G401.6 (cell line): Measurements from ENCODE around the gene LRP5.

Experiments
- FAIRE-seq: peaks from 2 replicates; lab custom pipeline; 2012; peaks lifted over from hg19 to GRCh38; lab: Jason Lieb, UNC

LRP5 gene

DNA sequence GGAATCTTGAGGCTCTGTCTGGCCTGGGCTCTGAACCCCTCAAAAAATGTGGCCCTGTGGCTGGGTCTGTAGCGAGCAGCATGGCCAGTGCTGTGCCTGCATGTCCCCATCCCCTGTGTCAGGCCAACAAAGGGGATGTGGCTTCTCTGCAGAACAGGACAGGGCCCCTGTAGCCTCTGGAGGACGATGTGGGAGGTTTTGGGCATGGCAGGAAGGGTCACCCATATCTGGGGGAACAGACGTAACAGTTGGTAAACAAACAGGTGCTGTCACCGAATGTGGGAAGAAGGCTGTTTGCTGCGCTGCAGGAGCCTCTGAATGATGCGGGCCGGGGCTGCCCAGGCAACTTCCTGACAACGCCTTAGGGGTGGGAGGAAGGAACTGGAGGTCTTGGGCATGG is 35.0 kb downstream of the LRP5 start:
- FAIRE-seq, result no peak

DNA sequence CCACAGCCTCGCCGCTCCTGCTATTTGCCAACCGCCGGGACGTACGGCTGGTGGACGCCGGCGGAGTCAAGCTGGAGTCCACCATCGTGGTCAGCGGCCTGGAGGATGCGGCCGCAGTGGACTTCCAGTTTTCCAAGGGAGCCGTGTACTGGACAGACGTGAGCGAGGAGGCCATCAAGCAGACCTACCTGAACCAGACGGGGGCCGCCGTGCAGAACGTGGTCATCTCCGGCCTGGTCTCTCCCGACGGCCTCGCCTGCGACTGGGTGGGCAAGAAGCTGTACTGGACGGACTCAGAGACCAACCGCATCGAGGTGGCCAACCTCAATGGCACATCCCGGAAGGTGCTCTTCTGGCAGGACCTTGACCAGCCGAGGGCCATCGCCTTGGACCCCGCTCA is 35.5 kb downstream of the LRP5 start:
- no peak for FAIRE-seq

DNA sequence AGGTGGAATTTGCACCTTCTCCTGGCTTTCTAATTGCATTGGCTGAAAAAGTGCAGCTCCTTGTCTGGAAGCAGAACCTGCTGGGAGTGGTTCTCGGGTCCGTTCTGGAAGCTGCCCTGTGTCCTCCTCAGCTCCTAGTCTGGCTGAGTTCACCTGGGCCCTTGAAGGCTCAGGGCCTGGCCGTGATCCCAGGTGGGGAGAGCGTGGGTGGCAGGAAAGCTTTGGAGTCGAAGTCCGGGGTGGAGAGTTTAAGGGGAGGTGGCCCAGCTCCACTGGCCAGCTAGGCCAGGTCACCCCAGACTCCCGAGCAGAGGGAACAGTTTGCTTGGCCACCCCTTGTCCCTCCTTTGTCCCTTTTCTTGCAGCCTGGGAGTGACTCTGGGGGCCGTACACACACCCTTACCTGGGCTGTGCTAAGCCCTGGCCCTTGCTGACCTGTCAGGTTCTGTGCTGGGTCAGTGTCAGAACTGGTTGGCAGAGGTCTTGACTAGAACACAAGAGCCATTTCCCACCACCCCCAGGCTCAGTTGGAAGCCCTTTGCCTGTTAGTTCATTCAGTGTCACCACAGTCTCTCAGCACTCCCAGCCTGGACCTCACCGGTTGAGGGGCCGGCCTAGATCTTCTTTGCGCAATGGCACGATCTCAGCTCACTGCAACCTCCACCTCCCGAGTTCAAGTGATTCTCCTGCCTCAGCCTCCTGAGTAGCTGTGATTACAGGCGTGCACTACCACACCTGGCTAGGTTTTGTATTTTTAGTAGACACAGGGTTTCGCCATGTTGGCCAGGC is 37.3 kb downstream of the LRP5 start:
- FAIRE-seq, result no peak

DNA sequence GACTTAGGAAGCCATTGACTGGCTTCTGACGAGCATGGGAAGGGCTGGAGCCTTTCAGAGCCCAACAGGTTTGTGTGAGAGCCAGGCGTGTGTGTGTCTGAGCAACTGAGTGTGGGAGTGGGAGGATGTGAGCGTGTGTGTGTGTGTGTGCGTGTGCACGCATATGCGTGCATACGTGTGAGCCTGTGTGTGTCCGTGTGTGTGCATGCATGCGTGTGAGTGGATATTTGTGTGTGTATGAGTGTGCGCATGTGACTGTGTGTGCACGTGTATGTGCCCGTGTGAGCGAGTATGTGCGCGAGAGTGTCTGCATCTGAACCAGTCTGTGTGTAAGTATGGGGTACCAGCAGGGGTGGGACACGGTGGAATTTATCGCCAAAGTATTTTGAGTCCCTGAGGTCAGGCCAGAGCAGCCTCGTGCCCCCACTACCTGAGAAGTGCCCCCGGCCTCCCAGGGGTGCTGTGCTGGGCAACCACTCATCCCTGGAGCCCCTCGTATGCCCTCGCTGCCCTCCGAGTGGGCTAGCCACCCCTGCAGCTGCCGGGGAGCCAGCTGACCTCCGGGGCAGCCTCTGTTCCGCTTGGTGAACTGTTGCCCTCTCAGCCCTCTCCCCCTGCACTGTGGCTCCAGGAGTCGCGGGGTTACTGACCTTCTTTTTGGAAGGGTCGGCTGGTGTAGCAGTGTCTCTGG is 38.5 kb downstream of the LRP5 start:
- FAIRE-seq, result no peak

DNA sequence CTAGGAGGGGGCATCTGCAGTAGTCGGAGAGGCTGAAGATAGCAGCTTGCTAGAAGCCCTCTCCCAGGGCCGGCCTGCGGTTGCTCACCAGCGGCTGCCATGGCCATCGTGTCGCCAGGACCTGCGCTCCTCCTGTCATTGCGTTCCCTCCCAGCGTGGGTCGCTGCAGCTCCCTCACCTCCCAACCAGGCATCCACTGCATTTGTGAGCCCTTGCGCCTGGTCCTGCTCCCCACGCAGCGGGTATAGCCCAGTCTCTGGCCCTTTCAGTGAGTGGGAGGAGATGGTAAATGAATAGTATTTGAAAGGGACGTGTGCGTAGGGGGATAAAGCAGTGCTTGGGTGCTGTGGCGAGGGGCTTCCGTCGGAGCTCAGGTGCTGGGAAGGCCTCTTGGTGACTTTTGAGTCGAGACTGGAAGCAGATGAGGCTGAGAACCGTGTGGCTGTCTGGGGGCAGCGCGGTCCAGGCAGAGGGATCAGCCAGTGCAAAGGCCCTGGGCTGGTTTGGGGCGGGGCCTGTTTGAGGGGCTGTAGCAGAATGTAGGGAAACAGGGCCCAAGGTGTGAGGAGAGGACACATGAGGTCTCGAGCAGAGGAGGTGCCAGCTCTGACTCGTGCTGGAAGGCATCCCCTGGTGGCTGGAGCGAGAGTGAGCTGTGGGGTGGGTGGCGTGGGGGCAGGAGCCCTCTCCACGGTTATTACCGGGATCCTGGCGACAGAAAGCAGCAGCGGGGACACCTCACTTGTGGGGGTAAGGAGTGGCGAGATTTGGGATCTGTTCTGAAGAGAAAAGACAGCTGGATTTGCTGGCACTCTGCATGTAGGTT is 39.3 kb downstream of the LRP5 start:
- FAIRE-seq, result no peak

DNA sequence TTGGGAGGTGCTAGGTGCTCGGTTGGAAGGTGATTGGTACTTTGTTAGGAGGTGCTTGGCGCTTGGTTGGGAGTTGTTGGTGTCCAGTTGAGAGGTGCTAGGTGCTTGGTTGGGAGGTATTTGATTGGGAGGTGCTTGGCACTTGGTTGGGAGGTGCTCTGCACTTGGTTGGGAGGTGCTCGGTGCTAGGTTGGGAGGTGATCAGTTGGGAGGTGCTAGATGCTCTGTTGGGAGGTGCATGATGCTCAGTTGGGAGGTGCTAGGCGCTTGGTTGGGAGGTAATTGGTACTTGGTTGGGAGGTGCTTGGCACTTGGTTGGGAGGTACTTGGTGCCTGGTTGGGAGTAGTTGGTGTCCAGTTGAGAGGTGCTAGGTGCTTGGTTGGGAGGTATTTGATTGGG is 40.2 kb downstream of the LRP5 start:
- no peak for FAIRE-seq

DNA sequence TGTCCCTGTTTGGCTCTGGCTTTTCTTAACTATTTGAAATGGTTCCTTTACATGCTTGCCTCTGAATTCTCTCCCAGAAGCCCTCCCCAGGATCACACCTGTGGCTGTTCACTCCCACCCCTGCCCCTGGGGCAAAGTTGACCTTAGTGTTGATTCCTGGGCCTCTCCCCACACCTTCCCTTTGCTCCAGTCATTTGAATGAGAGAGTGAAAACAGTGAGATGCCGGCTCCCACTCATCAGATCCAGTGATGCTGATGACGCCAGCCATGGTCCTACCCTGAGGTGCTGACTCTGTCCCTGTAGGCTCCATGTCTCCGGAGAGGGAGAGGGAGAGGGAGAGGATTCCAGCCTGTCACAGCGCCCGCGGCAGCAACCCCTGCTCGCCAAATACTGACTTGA is 40.7 kb downstream of the LRP5 start:
- FAIRE-seq, result no peak

DNA sequence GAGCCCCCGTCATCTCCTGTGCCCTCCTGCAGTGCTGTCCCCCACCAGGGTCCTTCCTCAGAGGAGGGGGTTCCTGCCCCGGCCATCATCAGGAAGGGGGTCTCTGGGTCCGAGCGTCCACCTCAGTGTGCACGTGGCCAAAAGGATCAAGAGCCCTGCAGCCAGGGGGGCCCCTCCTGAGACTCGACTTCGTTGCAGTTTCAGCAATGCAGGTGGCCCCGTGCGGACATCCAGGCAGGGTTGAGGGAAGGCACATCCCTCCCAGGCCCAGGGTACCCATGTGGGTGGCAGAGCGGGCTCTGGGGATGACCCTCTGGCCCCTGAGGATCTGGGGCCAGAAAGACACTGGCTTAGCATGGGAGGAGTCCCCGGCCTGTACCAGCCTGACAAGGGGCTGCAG is 41.3 kb downstream of the LRP5 start:
- FAIRE-seq, result no peak

DNA sequence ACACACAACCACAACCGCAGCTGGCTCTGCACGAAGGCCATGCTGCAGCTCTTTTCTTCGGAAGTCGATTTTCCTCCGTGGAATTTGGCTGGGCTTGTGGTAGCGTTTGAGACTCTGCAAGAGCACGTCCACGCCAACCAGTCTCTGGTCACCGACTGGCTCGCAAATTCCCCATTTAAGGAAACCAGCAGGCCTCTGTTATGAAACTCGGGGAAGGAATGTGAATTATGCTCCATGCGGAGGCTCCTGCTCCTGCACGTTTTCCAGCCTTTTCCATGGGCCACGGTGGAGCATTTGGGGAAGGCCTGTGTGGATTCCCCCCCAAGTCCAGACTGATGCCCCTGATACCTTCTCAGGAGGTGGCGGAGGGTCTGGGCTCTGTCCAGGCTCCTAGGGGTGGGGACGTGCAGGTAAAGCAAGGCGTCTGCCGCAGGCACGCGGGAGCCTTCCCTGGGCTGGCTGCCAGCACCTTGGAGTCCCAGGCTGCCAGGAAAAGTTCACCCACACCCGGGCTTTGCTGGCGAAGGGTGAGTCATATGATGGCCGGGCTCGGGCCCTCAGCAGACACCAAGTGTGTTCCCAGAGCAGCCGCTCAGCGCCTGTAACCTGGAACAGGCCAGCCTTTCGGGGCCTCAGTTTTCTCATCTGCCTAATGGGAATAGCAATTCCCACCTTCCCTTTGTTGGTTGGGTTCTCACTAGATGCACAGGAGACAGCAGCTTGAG is 41.9 kb downstream of the LRP5 start:
- FAIRE-seq, result no peak

DNA sequence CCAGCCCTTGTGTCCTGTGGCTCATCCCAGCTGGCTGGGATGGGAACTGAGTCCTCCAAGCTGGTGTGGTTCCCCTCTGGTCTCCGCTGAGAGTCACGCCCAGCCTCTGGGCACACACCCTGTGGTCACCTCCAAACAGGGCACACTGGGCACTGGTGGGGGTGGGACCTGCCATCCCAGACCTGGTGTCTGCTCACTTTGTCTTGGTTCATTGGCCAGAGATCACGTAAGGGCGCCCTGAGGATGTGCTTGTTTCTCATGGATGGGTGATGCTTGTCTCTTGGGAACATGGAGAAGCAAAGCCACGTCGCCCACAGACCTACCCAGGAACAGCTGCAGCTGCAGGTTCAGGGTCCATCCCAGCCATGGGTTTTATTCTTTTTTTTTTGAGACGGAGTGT is 43.1 kb downstream of the LRP5 start:
- FAIRE-seq, result no peak

DNA sequence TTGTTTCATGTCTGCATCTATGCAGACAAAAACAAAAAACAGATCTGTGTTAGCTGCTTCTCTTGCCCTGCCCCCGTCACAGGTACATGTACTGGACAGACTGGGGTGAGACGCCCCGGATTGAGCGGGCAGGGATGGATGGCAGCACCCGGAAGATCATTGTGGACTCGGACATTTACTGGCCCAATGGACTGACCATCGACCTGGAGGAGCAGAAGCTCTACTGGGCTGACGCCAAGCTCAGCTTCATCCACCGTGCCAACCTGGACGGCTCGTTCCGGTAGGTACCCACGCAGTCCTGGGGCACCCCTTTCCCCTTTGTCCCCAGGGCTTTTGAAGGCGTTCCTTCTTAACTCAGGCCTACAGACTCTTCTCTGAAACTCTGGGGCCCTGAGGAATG is 45.2 kb downstream of the LRP5 start:
- FAIRE-seq, result no peak

DNA sequence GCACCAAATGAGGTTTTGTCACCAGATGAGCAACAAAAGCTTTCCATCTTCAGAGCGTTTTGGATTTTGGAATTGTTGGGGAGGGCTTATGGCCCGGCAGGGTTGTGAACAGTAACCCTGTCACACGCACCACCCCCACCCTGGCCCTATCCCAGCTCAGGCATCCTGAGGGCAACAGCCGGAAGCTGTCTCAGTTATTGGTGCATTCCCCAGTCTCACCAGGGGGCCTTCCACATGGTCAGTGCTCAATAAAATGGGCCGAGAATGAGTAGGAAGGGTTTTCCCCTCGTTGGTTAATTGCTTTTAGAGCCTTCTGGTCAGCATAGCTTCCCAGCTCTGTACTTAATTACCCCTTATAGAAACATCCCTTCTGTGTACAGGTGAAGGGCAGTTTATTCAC is 46.0 kb downstream of the LRP5 start:
- FAIRE-seq, result no peak

DNA sequence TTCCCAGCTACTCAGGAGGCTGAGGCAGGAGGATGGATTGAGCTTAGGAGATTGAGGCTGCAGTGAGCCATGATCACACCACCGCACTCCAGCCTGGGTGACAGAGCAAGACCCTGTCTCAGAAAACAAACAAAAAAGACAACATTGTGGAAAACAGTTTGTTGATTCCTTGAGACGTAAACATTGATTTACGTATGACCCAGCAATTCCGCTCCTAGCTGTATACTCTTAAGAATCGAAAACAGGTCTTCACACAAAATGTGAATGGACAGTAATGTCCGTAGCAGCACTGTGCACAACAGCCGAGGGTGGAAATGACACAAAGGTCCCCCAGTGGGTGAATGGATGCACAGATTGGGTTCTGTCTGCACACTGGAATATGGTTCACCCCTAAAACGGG is 49.3 kb downstream of the LRP5 start:
- FAIRE-seq, result no peak

DNA sequence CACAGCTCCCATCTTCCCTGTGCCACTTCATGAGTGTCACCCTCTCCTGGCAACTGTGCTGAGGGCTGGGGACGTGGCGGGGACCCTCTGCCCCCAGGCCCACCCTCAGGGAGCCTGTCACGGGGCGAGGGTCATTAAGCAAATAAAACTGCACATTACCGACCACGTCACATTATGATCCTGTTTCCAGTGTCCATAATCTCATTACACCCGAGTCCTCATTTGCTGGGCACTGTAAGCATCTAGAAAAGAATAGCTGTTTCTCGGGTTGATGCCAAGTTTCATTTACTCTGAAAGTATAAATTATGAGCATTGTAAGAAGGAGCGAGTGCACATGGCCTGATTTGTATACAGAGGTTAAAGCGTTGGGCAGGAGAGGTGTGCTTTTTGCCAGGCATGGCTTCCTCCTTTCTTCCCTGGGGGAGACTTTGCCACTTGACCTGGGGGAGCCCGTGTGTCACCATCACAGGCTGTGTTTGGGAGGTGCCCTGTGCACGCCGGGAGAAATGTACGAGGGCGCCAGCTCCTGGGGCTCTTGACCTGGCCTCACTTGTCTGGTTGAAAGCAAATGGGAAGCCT is 50.5 kb downstream of the LRP5 start:
- no peak for FAIRE-seq

DNA sequence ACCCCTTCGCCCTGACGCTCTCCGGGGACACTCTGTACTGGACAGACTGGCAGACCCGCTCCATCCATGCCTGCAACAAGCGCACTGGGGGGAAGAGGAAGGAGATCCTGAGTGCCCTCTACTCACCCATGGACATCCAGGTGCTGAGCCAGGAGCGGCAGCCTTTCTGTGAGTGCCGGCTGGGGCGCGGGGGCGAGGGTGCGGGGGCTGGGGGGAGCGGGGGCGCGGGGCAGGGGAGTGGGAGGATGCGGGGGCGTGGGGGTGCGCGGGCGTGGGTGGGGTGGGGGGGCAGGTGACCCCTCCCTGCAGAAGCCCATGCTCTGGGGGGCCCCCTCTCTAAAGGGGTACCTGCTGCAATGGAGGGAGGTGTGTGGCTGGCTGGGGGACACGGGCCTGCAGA is 51.4 kb downstream of the LRP5 start:
- FAIRE-seq, result no peak

DNA sequence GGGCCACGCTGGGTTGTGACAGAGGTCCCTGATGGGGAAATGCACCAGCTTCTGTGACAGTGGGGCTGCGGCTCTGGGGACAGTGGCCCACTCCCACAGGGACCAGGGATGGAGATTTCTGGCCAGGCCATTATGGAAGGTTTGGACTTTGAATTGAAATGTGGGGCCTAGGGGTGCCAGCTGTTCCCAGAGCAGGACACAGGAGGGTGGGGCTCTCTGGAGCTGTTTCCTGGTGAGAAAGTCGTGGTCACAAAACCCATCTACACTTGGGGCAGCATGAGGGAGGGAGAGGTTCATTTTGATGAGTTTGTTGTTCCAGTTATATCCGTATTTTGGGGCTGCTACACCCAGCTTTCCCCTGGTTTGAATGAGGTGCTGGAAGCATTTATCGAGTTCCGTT is 52.2 kb downstream of the LRP5 start:
- FAIRE-seq, result no peak

DNA sequence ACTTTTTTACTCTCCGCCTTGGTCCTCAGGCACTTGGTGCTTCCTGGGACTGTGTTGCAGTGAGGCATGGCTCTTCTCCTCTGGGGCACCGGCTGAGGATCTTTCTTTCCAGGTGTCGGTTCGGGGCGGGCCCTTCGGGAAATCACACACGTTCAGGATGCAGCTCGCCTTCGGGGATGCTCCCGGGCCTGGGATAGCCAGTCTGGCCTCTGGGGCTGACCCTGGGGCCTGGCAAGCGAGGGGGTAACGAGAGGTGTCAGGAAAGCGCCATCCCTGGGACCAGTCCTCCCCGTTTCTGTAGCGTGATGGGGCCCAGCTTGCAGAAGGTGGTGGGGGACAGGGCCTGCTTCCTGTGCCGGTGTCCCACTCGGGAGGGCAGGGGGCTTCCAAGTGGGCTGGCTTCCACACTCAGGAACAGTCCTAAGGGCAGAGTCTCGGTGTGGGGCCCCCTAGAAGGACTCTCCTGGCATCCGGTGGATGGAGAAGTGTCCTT is 53.6 kb downstream of the LRP5 start:
- FAIRE-seq, result no peak

DNA sequence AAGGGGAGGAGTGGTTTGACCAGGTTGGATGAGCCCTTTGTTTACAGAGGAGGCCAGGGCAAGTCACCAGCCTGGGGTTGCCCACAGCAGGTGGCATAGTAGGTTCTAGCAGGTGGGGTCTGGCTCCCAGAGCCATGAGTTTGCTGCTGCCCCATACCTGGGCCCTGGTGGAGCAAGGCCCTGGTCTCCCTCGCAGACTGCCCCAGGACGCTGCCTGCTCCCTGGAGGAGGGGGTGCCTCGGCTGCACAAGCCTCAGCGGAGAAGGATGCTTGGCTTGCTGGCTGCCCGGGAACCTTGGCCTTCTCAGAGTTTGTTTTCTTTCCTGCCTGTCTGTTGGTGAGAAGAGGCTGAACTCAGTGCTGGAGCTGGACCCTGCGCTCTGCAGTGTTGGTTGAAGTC is 54.9 kb downstream of the LRP5 start:
- FAIRE-seq, result no peak

DNA sequence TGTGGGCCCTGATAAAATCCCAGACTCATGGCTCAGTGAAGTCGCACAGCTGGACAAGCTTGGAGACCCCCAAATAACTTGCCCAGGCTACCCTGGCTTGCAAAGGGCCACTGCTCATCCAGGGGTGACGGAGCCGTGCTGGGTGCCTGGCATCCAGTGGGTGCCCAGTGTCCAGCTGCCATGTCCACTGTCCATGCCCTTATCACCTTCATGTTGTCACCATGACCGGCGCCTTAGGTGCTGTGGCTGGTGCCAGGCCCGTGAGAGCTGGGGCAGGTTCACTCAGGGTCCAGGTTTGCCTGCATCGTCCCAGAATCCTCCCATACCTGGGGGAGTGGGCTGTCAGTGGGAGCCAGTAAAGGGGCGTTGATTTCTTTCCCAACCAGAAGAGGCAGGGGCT is 57.4 kb downstream of the LRP5 start:
- no peak for FAIRE-seq

DNA sequence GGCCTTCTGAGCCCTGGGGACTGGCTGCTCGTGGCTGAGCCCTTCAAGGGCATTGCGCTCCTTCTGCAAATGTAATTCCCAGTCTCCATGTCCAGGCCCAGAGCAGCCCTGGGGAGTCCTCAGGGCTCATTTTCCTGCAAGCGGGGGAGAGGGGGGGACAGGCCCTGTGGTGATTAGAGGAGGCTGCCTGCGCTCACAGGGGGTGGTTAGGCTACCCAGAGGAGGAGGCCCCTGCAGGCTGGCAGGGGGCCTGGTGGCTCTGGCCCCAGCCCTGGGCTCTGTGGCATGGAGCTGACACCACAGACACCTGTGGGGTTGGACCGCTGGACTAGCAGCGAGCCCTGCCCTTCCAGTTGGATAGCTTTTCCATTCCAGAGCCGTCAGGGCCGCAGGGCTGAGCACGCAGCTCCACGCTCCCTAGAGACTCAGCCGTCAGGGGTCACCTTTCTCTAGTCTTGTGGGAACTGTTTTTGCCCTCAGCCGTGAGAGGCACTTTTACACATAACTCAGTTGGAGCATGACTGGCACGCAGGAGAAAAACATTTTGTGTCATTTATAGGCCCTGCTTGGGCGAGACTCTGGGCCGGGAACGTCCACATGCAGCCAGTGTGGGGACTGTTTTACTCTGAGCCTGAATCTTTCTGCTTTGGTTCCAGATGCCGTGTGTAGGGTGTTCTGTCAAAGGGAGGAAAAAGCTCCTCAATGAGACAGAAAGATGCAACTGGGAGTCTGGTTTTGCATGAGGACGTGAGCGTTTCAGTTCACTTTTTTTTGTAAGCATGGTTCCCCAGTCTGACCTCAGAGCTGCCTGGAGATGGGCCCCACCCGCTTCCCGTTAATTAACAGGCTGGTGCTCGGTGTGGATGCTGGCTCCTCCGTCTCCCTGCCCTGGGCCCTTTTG is 58.1 kb downstream of the LRP5 start:
- no peak for FAIRE-seq
